ENCODE measurements around the gene TSPEAR. TPM values are rescaled to one million over a fixed set of nuclear protein-coding genes. Genes with fewer than 3 reads are reported as not detected.

The TSPEAR gene
- total RNA-seq, 1 experiment from 2014 or later: not detected

GRCh38 chr21:44477131-44477530 is 234.2 kb downstream of the TSPEAR start:
- Mint-ChIP-seq H3K4me3 (ENCODE audit: unreplicated experiment) (no peak overlapping the region), H3K4me1 (ENCODE audit: insufficient read depth, unreplicated experiment) (no peaks in the 10 kb centered on the region), H3K36me3 (ENCODE audit: insufficient read depth, unreplicated experiment) (no peaks in the 10 kb centered on the region), H3K27ac (ENCODE audit: low read depth, unreplicated experiment) (no peak overlapping the region), H3K27me3 (ENCODE audit: insufficient read depth, unreplicated experiment) (no peaks in the 10 kb centered on the region), H3K9me3 (ENCODE audit: unreplicated experiment) (no peaks in the 10 kb centered on the region)
- no peak for TF ChIP-seq CTCF (IDR thresholded peaks at IDR 0.05; ENCODE audit: unreplicated experiment)
- intact Hi-C loops (cut with micrococcal nuclease): no loop called here
- ChIA-PET CTCF (interaction anchor here (0.8 kb wide), 1 partner anchor 35 kb away, joined by 3 read pairs; no protein-coding TSS in a partner anchor), POLR2A (no interaction called here)
- BruUV-seq (replicated peaks): no TSS peak
- no peak for DNase-seq (ENCODE audit: unreplicated experiment)

GRCh38 chr21:44475266-44475845 is 236.0 kb downstream of the TSPEAR start:
- no peak for TF ChIP-seq CTCF (IDR thresholded peaks at IDR 0.05; ENCODE audit: unreplicated experiment)
- ChIA-PET CTCF (interaction anchor here (0.6 kb wide), 1 partner anchor 364 kb away, joined by 3 read pairs; no protein-coding TSS in a partner anchor), POLR2A (no interaction called here)
- no peaks in the 10 kb centered on the region for H3K9me3 Mint-ChIP-seq (ENCODE audit: unreplicated experiment)
- H3K27me3 Mint-ChIP-seq (ENCODE audit: insufficient read depth, unreplicated experiment): no peaks in the 10 kb centered on the region
- BruUV-seq (replicated peaks): no TSS peak
- intact Hi-C loops (cut with micrococcal nuclease): no loop called here
- no peaks in the 10 kb centered on the region for H3K4me1 Mint-ChIP-seq (ENCODE audit: insufficient read depth, unreplicated experiment)
- no peaks in the 10 kb centered on the region for H3K36me3 Mint-ChIP-seq (ENCODE audit: insufficient read depth, unreplicated experiment)
- H3K27ac Mint-ChIP-seq (ENCODE audit: low read depth, unreplicated experiment): no peak overlapping the region
- H3K4me3 Mint-ChIP-seq (ENCODE audit: unreplicated experiment): no peak overlapping the region
- no peak for DNase-seq (ENCODE audit: unreplicated experiment)

GRCh38 chr21:44473915-44474555 is 237.3 kb downstream of the TSPEAR start:
- no peak for TF ChIP-seq CTCF (IDR thresholded peaks at IDR 0.05; ENCODE audit: unreplicated experiment)
- no peak for DNase-seq (ENCODE audit: unreplicated experiment)
- CTCF ChIA-PET: interaction anchor here (0.6 kb wide), 2 partner anchors 10 to 29 kb away, joined by 3 read pairs; no protein-coding TSS in a partner anchor
- no peak overlapping the region for H3K4me3 Mint-ChIP-seq (ENCODE audit: unreplicated experiment)
- no peaks in the 10 kb centered on the region for H3K27me3 Mint-ChIP-seq (ENCODE audit: insufficient read depth, unreplicated experiment)
- H3K27ac Mint-ChIP-seq (ENCODE audit: low read depth, unreplicated experiment): no peak overlapping the region
- intact Hi-C loops (cut with micrococcal nuclease): no loop called here
- H3K36me3 Mint-ChIP-seq (ENCODE audit: insufficient read depth, unreplicated experiment): no peaks in the 10 kb centered on the region
- H3K9me3 Mint-ChIP-seq (ENCODE audit: unreplicated experiment): no peaks in the 10 kb centered on the region
- POLR2A ChIA-PET: interaction anchor here (0.6 kb wide), 1 partner anchor 478 kb away, joined by 5 read pairs; no protein-coding TSS in a partner anchor
- BruUV-seq (replicated peaks): no TSS peak
- H3K4me1 Mint-ChIP-seq (ENCODE audit: insufficient read depth, unreplicated experiment): no peaks in the 10 kb centered on the region

GRCh38 chr21:44471996-44472395 is 239.4 kb downstream of the TSPEAR start:
- no TSS peak for BruUV-seq (replicated peaks)
- H3K4me1 Mint-ChIP-seq (ENCODE audit: insufficient read depth, unreplicated experiment): no peaks in the 10 kb centered on the region
- TF ChIP-seq CTCF (IDR thresholded peaks at IDR 0.05; ENCODE audit: unreplicated experiment): no peak
- DNase-seq (ENCODE audit: unreplicated experiment): no peak
- H3K36me3 Mint-ChIP-seq (ENCODE audit: insufficient read depth, unreplicated experiment): no peaks in the 10 kb centered on the region
- intact Hi-C loops (cut with micrococcal nuclease): no loop called here
- no peak overlapping the region for H3K4me3 Mint-ChIP-seq (ENCODE audit: unreplicated experiment)
- ChIA-PET CTCF (no interaction called here), POLR2A (no interaction called here)
- H3K27ac Mint-ChIP-seq (ENCODE audit: low read depth, unreplicated experiment): no peak overlapping the region
- H3K27me3 Mint-ChIP-seq (ENCODE audit: insufficient read depth, unreplicated experiment): no peaks in the 10 kb centered on the region
- peaks cover 2% of the 10 kb centered on the region for H3K9me3 Mint-ChIP-seq (ENCODE audit: unreplicated experiment)
